Fibroblast of pulmonary artery (primary cell): Measurements from ENCODE around the gene SKA3.
"Not testable (repeated sequence)": the region's sequence is repeated elsewhere in the genome, so short reads cannot be mapped to it uniquely, and the experiment has no call there.

ENCODE experiments used
- DNase-seq: peaks from one replicate; pipeline ENCODE4 v3.0.0-alpha.2; 2010; ENCODE audit warnings: low read depth
- H3K4me3 ChIP-seq: replicated peaks from 2 replicates; pipeline ENCODE4 v1.5.1; 2011; ENCODE audit warnings: low read depth, mild to moderate bottlenecking, control low read depth, low read length, moderate library complexity
- TF ChIP-seq, protein P1 (sequence below): IDR thresholded peaks from 2 replicates; pipeline ENCODE4 v1.5.1; 2011; ENCODE audit warnings: mild to moderate bottlenecking, control low read depth, low read length, inconsistent platforms; ENCODE audit errors: missing control alignments

The SKA3 gene

DNA sequence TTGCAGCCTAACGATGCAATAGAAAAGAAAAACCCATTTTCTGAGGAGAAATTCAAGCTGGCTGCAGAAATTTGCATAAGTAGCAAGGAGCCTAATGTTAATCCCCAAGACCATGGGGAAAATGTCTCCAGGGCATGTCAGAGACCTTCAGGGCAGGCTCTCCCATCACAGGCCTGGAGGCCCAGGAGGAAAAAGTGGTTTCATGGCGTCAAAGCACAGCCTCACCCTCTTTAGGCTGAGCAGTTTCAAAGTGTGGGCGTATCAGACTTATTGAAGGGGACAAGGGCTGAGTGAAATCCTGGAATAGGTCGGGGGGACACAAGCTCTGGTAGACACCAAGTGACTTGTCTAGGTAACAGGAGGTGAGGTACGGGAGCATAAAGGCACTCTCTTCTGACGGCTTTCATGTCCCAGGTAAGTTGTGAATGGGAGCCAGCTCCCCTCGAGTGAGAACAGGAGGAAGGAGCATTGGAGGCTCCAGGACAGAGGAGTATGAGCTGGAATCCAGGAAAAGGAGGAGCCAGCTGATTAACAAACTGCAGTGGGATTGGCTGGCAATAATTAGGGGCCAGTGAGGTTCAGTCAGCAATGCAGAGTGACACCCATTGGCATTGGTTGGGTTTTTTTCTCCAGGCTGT is 35.9 kb upstream of the SKA3 start:
- H3K4me3 ChIP-seq = no peak overlapping the region
- no peak for DNase-seq
- TF ChIP-seq, protein P1, sequence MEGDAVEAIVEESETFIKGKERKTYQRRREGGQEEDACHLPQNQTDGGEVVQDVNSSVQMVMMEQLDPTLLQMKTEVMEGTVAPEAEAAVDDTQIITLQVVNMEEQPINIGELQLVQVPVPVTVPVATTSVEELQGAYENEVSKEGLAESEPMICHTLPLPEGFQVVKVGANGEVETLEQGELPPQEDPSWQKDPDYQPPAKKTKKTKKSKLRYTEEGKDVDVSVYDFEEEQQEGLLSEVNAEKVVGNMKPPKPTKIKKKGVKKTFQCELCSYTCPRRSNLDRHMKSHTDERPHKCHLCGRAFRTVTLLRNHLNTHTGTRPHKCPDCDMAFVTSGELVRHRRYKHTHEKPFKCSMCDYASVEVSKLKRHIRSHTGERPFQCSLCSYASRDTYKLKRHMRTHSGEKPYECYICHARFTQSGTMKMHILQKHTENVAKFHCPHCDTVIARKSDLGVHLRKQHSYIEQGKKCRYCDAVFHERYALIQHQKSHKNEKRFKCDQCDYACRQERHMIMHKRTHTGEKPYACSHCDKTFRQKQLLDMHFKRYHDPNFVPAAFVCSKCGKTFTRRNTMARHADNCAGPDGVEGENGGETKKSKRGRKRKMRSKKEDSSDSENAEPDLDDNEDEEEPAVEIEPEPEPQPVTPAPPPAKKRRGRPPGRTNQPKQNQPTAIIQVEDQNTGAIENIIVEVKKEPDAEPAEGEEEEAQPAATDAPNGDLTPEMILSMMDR = no peak

DNA sequence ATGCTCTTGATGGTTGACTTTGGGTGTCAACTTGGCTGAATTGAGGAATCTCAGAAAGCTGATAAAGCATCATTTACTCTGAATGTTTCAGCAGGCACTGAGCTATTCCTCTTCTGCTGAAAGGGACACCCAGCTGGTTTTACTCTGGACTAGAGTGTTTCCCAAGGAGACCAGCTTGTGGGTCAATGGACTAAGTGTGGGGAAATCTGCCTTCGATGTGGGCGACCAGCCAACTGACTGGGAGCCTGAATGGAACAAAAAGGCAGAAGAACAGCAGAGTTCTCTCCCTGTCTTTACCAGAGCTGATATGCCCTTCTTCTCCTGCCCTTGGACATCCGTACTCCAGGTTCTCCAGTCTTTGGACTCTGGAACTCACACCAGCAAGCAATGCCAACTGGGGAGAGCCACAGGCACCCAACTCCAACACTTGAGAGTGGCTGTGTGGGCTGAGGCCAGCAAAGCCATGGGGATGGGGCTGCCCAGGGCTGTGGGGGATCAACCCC is 32.4 kb upstream of the SKA3 start:
- H3K4me3 ChIP-seq = no peak overlapping the region
- TF ChIP-seq, protein P1 = no peak
- peak; percentile 12 for DNase-seq

DNA sequence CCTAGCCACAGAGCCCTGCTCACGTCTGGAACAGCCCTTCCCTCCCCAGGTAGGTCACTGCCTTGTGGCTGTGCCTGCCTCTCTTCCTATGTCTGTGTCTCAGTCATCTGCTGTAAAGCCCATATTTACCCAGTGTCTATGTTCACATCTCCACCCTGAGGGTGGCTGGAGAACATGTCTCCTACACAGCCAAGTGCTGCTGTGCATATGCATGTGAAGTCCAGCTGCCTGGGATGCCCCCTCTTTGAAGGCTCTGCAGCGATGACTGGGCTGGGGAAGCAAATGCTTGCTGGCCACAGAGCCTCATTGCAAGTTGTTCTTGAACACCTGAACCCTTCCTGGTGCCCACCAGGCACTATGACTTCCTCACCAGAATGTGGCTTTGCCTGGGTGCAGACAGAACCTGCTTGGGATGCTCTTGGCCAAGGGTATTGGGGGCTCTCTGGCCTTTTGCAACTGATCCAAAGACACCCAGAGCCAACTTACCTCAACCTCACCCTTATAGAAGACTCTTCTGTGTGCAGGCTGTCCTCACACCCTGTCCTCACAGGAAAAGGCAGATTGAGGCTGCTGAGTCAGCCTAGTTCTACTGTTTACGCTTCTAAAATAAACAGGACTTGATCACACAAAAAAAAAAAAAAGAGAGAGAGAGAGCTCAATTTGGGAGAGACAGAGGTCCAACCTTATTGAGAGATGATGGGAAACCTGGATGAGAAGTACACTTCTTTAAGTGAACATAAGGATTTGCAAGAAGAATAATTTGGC is 26.6 kb upstream of the SKA3 start:
- no peak for DNase-seq

DNA sequence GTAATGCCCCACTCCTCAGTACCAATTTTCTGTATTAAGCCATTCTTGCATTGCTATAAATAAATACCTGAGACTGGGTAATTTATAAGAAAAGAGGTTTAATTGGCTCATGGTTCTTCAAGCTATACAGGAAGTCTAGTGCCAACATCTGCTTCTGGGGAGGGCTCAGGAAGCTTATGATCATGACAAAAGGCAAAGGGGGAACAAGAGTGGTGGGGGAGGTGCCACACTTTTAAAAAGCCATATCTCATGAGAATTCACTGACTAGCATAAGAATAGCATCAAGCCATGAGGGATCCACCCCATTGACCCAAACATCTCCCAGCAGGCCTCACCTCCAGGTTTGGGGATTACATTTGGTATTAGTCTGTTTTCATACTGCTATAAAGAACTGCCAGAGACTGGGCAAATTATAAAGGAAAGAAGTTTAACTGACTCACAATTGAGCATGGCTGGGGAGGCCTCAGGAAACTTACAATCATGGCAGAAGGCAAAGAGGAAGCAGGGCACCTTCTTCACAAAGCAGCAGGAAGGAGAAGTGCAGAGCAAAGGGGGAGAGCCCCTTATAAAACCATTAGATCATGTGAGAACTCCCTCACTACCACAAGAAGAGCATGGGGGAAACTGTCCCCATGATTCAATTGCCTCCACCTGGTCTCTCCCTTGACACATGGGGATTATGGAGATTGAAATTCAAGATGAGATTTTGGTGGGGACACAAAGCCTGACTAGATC is 25.3 kb upstream of the SKA3 start:
- DNase-seq = not testable (repeated sequence)

More for the DNA sequence above, 26.6 kb upstream of the SKA3 start:
- no peak overlapping the region for H3K4me3 ChIP-seq
- TF ChIP-seq, protein P1 = no peak

DNA sequence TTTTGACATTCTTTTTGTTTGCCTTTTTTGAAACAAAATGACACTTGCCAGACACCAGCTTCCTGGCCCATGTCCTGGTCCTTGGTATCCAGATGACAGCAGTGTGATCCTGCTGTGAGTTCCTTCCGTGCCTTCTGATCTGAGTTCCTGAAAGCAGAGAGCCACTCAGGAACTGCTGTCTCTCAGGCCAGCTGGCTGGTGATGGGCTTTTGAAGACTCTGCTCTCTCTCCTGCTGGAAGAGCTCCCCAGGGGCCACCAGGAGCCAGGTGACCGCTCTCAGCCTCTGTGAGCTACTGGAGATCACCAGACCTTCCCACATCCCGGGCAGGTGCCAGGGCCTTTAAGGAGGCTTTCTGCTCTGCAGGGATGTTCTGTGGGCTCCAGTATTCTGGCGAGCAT is 22.0 kb upstream of the SKA3 start:
- H3K4me3 ChIP-seq, DNase-seq: not testable (repeated sequence)

More for the DNA sequence above, 25.3 kb upstream of the SKA3 start:
- H3K4me3 ChIP-seq = not testable (repeated sequence)

DNA sequence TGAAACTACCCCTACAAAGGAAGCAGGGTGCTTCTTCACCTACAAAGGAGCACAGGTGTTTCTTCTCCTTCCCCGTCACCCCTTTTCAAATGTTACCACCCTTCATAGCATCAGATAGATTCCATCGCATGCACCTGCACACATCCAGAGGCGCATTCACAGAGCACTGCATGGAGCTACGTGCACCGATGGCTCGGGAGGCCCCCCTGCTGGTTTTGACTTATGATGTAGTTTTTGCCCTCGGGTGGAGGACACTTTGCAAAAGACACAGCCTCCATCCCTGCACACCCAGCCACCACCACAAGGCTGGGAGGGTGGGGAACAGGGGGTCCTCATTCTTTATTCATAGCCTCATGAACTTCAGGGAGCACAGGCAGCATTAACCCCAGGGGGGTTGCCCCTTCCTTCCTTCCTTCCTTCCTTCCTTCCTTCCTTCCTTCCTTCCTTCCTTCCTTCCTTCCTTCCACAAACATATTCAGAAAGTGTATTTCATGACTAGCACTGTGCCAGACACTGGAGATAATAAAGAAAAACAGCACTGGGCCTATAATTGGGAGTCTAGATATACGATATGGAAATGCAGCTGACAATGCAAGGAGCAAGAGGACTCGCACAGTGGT is 21.4 kb upstream of the SKA3 start:
- not testable (repeated sequence) for DNase-seq, H3K4me3 ChIP-seq

DNA sequence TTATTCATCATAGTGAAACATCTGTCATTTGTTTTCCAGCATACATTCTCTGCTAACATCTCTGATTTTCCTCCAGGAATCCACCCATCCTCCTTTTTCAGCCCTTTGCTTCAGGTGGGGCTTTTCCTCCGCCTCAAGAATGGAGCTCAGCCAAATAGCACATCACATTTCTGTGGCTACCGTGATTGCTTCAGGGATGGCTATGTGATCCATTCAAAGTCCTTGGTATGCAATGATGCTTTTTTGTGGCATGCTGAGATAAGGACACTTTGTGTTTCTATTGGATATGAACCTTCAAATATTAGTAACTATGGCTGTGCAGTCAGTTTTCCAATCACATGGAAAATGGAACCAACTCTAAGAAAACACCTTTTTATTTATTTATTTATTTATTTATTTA is 18.4 kb upstream of the SKA3 start:
- DNase-seq = peak; percentile 24

DNA sequence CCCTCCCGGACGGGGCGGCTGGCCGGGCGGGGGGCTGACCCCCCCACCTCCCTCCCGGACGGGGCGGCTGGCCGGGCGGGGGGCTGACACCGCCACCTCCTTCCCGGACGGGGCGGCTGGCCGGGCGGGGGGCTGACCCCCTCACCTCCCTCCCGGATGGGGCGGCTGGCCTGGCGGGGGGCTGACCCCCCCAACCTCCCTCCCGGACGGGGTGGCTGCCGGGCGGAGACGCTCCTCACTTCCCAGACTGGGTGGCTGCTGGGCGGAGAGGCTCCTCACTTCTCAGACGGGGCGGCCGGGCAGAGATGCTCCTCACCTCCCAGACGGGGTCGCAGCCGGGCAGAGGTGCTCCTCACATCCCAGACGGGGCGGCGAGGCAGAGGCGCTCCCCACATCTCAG is 10.1 kb upstream of the SKA3 start:
- not testable (repeated sequence) for DNase-seq, H3K4me3 ChIP-seq

More for the DNA sequence above, 18.4 kb upstream of the SKA3 start:
- not testable (repeated sequence) for H3K4me3 ChIP-seq

DNA sequence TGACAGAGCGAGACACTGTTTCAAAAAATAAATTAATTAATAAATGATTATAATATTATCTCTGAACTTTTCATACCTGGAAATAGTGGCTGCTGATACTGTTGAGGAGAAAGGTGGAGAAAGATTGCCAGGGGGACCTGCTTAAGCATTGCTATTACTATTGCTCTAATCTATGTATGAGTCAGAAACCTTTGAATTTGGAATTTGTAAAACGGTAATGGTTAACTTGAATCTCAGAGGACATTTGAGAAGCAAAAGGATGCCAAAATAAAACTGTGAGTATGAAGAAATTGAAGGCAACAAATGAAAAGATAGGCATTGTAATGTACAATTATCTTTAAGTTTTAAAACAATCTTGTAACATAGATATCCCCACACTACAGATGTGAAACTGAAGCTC is 5.3 kb upstream of the SKA3 start:
- no peak overlapping the region for H3K4me3 ChIP-seq
- TF ChIP-seq, protein P1 = no peak
- DNase-seq = no peak
